Measurements from ENCODE around the gene ABCB8. TPM values are rescaled to one million over a fixed set of nuclear protein-coding genes. Genes with fewer than 3 reads are reported as not detected.

Gene ABCB8
- total RNA-seq, 2 donors from 2014 or later = 35.9 to 37.2 TPM

DNA sequence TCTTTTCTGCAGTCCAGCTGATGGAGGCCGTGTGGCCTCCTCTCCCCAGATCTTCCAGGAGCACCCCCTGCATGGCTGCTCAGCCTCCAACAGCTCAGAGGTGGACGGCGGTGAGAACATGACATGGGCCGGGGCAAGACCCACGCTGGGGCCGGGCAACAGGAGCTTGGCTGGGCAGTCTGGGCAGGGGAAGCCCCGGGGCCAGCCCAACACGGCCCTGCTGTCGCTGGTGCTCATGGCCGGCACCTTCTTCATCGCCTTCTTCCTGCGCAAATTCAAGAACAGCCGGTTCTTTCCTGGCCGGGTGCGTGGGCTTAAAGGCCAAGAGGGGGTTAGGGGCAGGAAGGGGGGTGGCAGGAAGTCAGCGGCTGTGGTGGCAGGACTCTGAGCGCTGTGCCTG is 45.7 kb downstream of the ABCB8 start:
- no peak overlapping the region for H3K27ac Mint-ChIP-seq

DNA sequence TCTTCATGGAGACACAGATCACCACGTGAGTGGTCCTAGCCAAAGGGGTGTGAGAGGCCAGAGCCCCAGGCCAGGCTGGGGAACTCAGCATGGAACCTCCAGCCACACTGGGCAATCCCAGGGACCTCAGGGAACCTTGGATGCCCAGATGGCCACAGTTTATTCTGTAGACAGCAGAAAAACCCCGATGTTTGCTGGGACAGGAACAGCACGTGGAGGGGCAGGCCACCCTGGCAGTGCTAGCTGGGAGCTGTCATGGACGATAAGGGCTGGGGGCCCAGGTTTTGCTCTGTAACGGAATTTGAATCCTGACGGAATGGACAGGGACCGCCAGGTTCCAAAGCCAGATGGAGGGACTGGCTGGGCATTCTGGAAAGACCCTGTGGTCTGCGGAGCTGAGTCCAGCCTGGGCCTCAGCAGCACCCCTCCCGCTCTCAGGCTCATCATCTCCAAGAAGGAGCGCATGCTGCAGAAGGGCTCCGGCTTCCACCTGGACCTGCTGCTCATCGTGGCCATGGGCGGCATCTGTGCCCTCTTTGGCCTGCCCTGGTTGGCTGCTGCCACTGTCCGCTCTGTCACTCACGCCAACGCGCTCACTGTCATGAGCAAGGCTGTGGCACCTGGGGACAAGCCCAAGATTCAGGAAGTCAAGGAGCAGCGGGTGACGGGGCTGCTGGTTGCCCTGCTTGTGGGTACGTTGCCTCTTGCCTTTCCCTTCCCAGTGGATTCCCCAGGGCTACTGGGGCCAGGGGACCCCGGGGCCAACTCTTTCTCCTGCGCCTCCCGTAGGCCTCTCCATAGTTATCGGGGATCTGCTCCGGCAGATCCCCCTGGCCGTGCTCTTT is 46.8 kb downstream of the ABCB8 start:
- Mint-ChIP-seq H3K27ac (no peak overlapping the region), H3K9me3 (no peaks in the 10 kb centered on the region), H3K36me3 (ENCODE audit: low read depth) (peaks cover 43% of the 10 kb centered on the region), H3K27me3 (ENCODE audit: insufficient read depth) (no peaks in the 10 kb centered on the region), H3K4me3 (no peak overlapping the region), H3K4me1 (peaks cover 25% of the 10 kb centered on the region)
- Histone ChIP-seq H3K27me3 (ENCODE audit: control insufficient read depth, insufficient read depth, low read length, poor library complexity, severe bottlenecking) (no peaks in the 10 kb centered on the region), H3K9me3 (ENCODE audit: control insufficient read depth, low read length) (no peaks in the 10 kb centered on the region), H3K27ac (ENCODE audit: low read depth, low read length) (no peak overlapping the region), H3K36me3 (ENCODE audit: control insufficient read depth, insufficient read depth, low read length) (peaks cover 30% of the 10 kb centered on the region), H3K9ac (ENCODE audit: extremely low read depth, low read length, poor library complexity, severe bottlenecking) (no peak overlapping the region), H3K4me1 (ENCODE audit: control insufficient read depth, insufficient read depth, low read length) (peaks cover 15% of the 10 kb centered on the region), H3K4me3 (ENCODE audit: low read length) (no peak overlapping the region)
- 94 to 95% methylated on average over 25 to 26 of the region's 26 CpGs for WGBS, 2 experiments (ENCODE audit: insufficient coverage in 1 of 2, insufficient read length in 1 of 2)
- no peak for DNase-seq
- TF ChIP-seq, protein P1, sequence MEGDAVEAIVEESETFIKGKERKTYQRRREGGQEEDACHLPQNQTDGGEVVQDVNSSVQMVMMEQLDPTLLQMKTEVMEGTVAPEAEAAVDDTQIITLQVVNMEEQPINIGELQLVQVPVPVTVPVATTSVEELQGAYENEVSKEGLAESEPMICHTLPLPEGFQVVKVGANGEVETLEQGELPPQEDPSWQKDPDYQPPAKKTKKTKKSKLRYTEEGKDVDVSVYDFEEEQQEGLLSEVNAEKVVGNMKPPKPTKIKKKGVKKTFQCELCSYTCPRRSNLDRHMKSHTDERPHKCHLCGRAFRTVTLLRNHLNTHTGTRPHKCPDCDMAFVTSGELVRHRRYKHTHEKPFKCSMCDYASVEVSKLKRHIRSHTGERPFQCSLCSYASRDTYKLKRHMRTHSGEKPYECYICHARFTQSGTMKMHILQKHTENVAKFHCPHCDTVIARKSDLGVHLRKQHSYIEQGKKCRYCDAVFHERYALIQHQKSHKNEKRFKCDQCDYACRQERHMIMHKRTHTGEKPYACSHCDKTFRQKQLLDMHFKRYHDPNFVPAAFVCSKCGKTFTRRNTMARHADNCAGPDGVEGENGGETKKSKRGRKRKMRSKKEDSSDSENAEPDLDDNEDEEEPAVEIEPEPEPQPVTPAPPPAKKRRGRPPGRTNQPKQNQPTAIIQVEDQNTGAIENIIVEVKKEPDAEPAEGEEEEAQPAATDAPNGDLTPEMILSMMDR (conservative IDR thresholded peaks at IDR 0.05) = no peak

More for the DNA sequence above, 45.7 kb downstream of the ABCB8 start:
- Histone ChIP-seq H3K27ac (ENCODE audit: low read depth, low read length) (no peak overlapping the region), H3K36me3 (ENCODE audit: control insufficient read depth, insufficient read depth, low read length) (peaks cover 40% of the 10 kb centered on the region), H3K4me1 (ENCODE audit: control insufficient read depth, insufficient read depth, low read length) (peaks cover 8% of the 10 kb centered on the region), H3K4me3 (ENCODE audit: low read length) (no peak overlapping the region), H3K27me3 (ENCODE audit: control insufficient read depth, insufficient read depth, low read length, poor library complexity, severe bottlenecking) (no peaks in the 10 kb centered on the region), H3K9ac (ENCODE audit: extremely low read depth, low read length, poor library complexity, severe bottlenecking) (no peak overlapping the region), H3K9me3 (ENCODE audit: control insufficient read depth, low read length) (no peaks in the 10 kb centered on the region)
- Mint-ChIP-seq H3K36me3 (ENCODE audit: low read depth) (peaks cover 43% of the 10 kb centered on the region), H3K4me3 (no peak overlapping the region), H3K4me1 (peaks cover 20% of the 10 kb centered on the region), H3K27me3 (ENCODE audit: insufficient read depth) (no peaks in the 10 kb centered on the region), H3K9me3 (no peaks in the 10 kb centered on the region)
- TF ChIP-seq, protein P1 (conservative IDR thresholded peaks at IDR 0.05) = no peak
- 95 to 96% methylated on average over 11 to 17 of the region's 17 CpGs for WGBS, 2 experiments (ENCODE audit: insufficient coverage in 1 of 2, insufficient read length in 1 of 2)
- DNase-seq = no peak

DNA sequence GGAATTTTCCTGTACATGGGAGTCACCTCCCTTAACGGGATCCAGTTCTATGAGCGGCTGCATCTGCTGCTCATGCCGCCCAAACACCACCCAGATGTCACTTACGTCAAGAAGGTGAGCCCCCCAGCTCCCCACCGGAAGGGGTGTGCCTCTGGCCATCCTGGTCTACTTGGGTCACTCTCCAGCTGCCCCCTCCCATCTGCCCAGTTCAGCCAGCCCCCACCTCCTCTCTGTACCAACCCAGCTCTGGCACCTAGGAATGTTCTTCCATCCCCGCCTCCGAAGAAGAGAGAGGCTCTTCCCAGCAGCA is 47.4 kb downstream of the ABCB8 start:
- H3K27me3 ChIP-seq (ENCODE audit: control insufficient read depth, insufficient read depth, low read length, poor library complexity, severe bottlenecking) = no peaks in the 10 kb centered on the region
- no peak overlapping the region for H3K4me3 Mint-ChIP-seq
- H3K4me1 ChIP-seq (ENCODE audit: control insufficient read depth, insufficient read depth, low read length) = peaks cover 15% of the 10 kb centered on the region
- peaks cover 25% of the 10 kb centered on the region for H3K4me1 Mint-ChIP-seq
- H3K36me3 Mint-ChIP-seq (ENCODE audit: low read depth) = peaks cover 39% of the 10 kb centered on the region
- H3K27me3 Mint-ChIP-seq (ENCODE audit: insufficient read depth) = no peaks in the 10 kb centered on the region
- H3K9me3 Mint-ChIP-seq = no peaks in the 10 kb centered on the region
- TF ChIP-seq, protein P1 (conservative IDR thresholded peaks at IDR 0.05) = no peak
- H3K27ac ChIP-seq (ENCODE audit: low read depth, low read length) = no peak overlapping the region
- DNase-seq = no peak
- no peak overlapping the region for H3K27ac Mint-ChIP-seq
- peaks cover 25% of the 10 kb centered on the region for H3K36me3 ChIP-seq (ENCODE audit: control insufficient read depth, insufficient read depth, low read length)
- WGBS, 2 experiments (ENCODE audit: insufficient coverage in 1 of 2, insufficient read length in 1 of 2) = 92 to 94% methylated on average over 5 to 7 of the region's 7 CpGs
- no peak overlapping the region for H3K9ac ChIP-seq (ENCODE audit: extremely low read depth, low read length, poor library complexity, severe bottlenecking)
- H3K9me3 ChIP-seq (ENCODE audit: control insufficient read depth, low read length) = no peaks in the 10 kb centered on the region
- H3K4me3 ChIP-seq (ENCODE audit: low read length) = no peak overlapping the region
